Ishikawa (cell line): Measurements from ENCODE around the gene C2CD2L.

ENCODE experiments used
- CEBPB ChIP-seq: IDR thresholded peaks from 2 replicates; pipeline ENCODE4 v1.6.1; 2012
- CREB1 ChIP-seq: IDR thresholded peaks from 2 replicates; pipeline ENCODE4 v1.6.1; 2012; ENCODE audit warnings: low read depth
- EGR1 ChIP-seq: IDR thresholded peaks from 2 replicates; pipeline ENCODE4 v1.6.1; 2012
- EP300 ChIP-seq: IDR thresholded peaks from 2 replicates; pipeline ENCODE4 v1.6.1; 2012; ENCODE audit warnings: borderline replicate concordance
- FOXM1 ChIP-seq: IDR thresholded peaks from 2 replicates; pipeline ENCODE4 v1.6.1; 2012; ENCODE audit warnings: low read depth, borderline replicate concordance
- NFIC ChIP-seq: IDR thresholded peaks from 2 replicates; pipeline ENCODE4 v1.6.1; 2012
- RAD21 ChIP-seq: IDR thresholded peaks from 2 replicates; pipeline ENCODE4 v1.6.1; 2012; ENCODE audit warnings: low read depth
- TAF1 ChIP-seq: IDR thresholded peaks from 2 replicates; pipeline ENCODE4 v1.6.1; 2012; ENCODE audit warnings: low read depth, mild to moderate bottlenecking
- TCF12 ChIP-seq: IDR thresholded peaks from 2 replicates; pipeline ENCODE4 v1.6.1; 2012; ENCODE audit warnings: low read depth
- TEAD4 ChIP-seq: IDR thresholded peaks from 2 replicates; pipeline ENCODE4 v1.6.1; 2012
- YY1 ChIP-seq: IDR thresholded peaks from 2 replicates; pipeline ENCODE4 v1.6.1; 2012; ENCODE audit warnings: low read depth
- ZBTB7A ChIP-seq: IDR thresholded peaks from 2 replicates; pipeline ENCODE4 v1.6.1; 2012; ENCODE audit warnings: low read depth
- TF ChIP-seq, protein P1 (sequence below): IDR thresholded peaks from 2 replicates; pipeline ENCODE4 v1.6.1; 2012
- TF ChIP-seq, protein P2 (sequence below): IDR thresholded peaks from 2 replicates; pipeline ENCODE4 v1.6.1; 2012
- TF ChIP-seq, protein P3 (sequence below): IDR thresholded peaks from 2 replicates; pipeline ENCODE4 v1.6.1; 2012; ENCODE audit warnings: low read depth, mild to moderate bottlenecking

C2CD2L gene

DNA sequence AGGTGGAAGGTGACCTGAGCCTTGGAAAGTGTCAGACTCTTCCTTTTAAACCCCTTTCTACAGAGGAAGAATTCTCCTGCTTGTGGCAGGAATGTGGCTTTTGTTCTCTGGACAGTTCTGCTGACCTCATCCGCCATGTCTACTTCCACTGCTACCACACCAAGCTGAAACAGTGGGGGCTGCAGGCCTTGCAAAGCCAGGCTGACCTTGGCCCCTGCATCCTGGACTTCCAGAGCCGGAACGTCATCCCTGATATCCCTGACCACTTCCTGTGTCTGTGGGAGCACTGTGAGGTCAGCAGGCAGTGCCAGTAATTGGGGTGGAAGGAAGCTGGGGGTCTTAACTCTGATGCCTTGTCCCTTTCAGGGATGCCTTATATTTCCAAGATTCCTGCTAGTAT, 23.5 kb downstream of the C2CD2L start:
- TF ChIP-seq RAD21 (no peak), TAF1 (no peak), TEAD4 (no peak), EGR1 (no peak), YY1 (no peak), FOXM1 (no peak), EP300 (no peak), CEBPB (no peak), TCF12 (no peak), NFIC (no peak), CREB1 (no peak), ZBTB7A (no peak)
- TF ChIP-seq, protein P1, sequence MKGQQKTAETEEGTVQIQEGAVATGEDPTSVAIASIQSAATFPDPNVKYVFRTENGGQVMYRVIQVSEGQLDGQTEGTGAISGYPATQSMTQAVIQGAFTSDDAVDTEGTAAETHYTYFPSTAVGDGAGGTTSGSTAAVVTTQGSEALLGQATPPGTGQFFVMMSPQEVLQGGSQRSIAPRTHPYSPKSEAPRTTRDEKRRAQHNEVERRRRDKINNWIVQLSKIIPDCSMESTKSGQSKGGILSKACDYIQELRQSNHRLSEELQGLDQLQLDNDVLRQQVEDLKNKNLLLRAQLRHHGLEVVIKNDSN = no peak
- TF ChIP-seq, protein P2, sequence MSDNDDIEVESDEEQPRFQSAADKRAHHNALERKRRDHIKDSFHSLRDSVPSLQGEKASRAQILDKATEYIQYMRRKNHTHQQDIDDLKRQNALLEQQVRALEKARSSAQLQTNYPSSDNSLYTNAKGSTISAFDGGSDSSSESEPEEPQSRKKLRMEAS = no peak
- TF ChIP-seq, protein P3, sequence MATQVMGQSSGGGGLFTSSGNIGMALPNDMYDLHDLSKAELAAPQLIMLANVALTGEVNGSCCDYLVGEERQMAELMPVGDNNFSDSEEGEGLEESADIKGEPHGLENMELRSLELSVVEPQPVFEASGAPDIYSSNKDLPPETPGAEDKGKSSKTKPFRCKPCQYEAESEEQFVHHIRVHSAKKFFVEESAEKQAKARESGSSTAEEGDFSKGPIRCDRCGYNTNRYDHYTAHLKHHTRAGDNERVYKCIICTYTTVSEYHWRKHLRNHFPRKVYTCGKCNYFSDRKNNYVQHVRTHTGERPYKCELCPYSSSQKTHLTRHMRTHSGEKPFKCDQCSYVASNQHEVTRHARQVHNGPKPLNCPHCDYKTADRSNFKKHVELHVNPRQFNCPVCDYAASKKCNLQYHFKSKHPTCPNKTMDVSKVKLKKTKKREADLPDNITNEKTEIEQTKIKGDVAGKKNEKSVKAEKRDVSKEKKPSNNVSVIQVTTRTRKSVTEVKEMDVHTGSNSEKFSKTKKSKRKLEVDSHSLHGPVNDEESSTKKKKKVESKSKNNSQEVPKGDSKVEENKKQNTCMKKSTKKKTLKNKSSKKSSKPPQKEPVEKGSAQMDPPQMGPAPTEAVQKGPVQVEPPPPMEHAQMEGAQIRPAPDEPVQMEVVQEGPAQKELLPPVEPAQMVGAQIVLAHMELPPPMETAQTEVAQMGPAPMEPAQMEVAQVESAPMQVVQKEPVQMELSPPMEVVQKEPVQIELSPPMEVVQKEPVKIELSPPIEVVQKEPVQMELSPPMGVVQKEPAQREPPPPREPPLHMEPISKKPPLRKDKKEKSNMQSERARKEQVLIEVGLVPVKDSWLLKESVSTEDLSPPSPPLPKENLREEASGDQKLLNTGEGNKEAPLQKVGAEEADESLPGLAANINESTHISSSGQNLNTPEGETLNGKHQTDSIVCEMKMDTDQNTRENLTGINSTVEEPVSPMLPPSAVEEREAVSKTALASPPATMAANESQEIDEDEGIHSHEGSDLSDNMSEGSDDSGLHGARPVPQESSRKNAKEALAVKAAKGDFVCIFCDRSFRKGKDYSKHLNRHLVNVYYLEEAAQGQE = no peak

DNA sequence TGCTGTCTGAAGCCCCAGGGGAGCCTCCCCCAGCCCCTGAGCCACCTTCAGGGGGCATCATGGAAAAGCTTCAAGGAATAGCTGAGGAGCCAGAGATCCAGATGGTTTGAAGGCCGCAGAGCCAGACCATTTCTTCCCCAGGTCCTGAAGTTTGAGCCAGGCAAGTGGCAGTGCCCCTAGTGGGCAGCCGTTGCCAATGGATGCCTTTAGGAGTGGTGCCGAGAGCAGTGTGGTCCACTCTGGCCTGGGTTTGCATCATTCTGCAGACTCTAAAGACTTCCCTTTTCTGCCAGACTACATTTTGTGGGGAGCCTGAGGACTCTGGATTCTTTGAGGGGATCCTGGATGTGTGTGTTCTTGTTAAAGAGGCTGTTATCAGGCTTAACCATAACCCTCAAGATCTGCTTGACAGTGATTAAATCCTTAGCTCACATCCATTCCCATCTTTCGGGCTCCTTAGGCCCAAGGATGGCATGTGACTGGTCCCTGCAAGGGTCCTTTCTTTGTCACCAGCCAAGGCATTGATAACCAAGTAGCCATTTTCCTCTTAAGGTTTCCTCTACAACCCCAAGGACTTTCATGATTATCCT, 27.3 kb downstream of the C2CD2L start:
- TF ChIP-seq EGR1 (no peak), RAD21 (peak; percentile 27; the same call in 1 of the 2 replicates)

DNA sequence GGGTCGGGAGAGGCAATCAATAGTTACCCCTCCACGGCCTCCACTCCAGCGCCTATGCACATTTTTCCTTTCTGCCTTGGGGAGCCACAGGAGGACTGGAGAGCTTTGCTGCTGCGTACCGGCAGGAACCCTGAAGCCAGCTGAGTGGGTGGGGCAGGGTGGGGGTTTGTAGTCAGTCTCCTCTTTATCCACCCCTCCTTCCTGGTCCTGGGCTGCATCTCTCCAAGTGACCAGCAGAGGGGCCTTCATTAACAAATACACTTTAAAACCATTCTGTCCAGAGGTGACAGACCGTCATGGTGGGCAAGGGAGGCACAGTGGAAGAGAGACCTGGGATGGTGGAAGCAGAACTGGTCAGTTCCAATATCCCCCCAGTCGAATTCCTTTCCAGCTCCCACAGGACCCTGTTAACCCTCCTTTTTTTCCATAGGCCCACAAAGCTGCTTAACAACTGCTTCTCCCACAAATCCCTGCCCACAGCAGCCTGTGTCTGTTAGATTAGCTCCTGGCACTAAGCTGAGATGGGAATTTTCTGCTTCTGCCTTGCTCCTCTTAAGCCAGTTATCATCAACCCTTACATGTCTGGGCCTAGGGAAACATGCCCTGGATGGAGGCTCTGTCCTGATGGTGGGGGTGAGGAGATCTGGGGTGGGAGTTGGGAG, 37.8 kb downstream of the C2CD2L start:
- TF ChIP-seq FOXM1 (no peak), RAD21 (peak; percentile 64)

DNA sequence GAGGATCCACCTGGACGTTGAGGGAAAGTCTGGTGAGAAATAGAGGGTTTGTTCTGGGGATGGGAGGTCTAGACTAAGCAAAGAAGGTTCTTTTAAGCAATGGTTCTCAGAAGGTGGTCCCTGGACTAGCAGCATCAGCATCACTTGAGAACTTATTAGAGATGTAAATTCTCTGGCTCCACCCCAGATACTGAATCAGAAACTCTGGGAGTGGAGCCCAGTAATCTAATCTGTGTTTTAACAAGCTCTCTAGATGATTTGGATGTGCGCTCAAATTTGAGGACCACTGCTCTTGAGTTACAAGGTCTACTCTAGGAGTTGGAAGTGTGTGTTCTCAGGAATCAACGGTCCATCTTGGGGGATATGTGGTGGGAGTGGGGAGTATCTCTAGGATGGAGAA, 38.4 kb downstream of the C2CD2L start:
- TF ChIP-seq TEAD4 (no peak), EP300 (no peak), CREB1 (no peak), YY1 (no peak), TAF1 (no peak), NFIC (no peak), CEBPB (no peak), RAD21 (no peak), EGR1 (no peak), TCF12 (no peak), FOXM1 (no peak), ZBTB7A (no peak)
- TF ChIP-seq, protein P1 = no peak
- TF ChIP-seq, protein P3 = no peak
- TF ChIP-seq, protein P2 = no peak

DNA sequence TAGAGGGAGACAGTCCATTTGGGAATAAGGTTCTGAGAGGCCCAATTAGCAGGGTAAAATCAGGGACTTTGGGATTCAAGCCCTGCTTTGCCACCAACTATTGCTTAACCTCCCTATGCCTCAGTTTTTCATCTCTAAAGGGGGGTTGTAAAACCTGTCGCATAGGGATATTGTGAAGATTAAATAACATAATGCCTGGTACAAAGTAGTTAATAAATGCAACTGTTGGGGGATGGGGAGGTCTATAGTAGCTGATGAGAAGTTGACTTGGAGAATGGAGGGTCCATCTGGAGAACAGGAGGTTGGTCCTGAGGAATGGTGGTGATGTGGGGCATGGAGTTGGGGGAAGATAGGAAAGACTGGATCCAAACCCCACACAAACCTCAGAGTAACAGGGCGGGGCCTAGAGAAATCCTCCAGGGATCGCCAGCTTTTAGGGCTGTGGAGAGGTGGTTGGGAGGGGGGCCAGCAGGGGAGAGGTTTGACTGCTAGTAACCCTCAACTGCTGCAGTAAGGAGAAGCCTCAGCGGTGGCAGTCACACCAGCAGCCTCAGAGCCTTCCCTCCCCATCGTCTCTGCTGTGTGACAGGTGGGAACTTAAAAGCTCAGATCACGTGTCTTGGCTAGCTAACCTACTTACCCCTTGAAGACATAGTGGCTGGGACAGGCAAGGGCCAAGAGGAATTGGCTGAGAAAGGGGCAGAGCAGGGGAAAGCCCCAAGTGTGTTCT, 40.6 kb downstream of the C2CD2L start:
- TF ChIP-seq YY1 (no peak), TEAD4 (no peak), TCF12 (no peak), TAF1 (no peak), EP300 (no peak), EGR1 (no peak), FOXM1 (no peak), NFIC (no peak), CEBPB (no peak)
- TF ChIP-seq, protein P3 = no peak
